NCI-H226 (cell line): ENCODE measurements around the gene TMBIM6.
A peak's percentile ranks its signal among the peaks of the same experiment; 100 is the strongest.
"Not testable (repeated sequence)": the region's sequence is repeated elsewhere in the genome, so short reads cannot be mapped to it uniquely, and the experiment has no call there.

Source experiments
- DNase-seq: peaks from one replicate; pipeline ENCODE4 v3.0.0-alpha.2; 2015

The TMBIM6 gene, protein sequence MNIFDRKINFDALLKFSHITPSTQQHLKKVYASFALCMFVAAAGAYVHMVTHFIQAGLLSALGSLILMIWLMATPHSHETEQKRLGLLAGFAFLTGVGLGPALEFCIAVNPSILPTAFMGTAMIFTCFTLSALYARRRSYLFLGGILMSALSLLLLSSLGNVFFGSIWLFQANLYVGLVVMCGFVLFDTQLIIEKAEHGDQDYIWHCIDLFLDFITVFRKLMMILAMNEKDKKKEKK

DNA sequence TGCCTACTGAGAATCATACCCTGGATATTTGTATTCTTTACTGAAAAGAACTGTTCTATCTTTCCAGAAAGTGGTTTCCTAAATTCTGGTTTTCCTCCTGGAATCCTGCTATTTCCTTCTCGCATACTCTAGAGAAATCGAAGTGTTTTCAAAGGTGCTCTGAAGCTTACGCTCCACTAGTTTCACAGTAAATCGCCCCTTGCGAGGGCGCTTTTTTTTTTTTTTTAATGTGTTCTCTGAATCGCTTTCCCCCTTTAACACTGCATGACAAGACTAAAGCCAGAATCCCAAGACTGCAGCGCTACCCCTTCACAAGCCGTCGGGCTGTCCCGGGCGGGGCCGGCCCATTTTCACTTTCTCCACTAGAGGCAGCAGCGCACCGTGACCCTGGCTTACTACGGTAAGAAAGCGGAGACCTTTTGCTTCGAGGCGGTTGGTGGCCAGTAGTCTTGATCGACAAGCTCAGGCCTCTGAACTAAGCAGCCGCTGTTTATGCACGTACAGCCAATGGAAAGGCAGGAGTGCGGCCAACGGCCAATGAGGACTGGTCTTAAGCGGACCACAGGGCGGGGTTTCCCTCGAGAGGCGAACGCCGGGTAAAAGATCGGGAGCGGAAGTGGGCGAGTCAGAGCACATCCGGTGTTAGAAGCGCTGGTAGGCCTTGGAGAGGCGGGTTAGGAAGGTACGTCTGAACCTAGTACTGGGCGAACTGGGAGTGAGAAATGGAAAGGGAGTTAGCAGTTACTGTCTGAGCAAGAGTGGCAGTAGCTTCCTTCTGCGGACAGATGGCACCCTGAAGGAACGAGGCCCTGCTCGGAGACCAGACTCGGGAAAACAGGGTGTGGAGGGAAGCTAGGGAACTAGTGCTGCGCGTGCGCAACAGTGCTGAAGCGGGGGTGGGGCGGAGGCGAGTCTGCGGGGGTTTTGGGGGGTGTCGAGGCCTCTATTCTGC, at the start of gene TMBIM6:
TMBIM6 (plus strand) TSS at position 628 of the 952 bp plus-strand sequence. CDS start 10,937 bp downstream, outside the sequence.
- DNase-seq = peak; percentile 100

DNA sequence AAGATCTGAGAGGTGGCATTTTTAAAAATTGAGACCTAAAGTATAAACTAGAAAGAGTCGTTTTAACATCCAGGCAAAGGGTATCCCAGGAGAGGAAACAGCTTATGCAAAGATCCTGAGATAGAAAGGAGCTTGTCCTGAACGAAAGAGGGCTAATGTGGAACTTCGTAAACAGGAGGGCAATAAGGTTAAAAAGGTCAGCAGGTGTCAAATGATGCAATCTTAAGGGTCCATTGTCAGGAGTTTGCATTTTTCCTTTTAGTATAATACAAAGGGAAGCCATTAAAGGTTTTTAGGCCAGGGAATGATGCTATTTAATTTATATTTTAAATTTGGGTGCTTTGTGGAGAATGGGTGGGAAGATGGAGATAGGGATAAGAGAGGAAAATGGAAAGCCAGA, 48.5 kb upstream of the TMBIM6 start:
- no peak for DNase-seq

DNA sequence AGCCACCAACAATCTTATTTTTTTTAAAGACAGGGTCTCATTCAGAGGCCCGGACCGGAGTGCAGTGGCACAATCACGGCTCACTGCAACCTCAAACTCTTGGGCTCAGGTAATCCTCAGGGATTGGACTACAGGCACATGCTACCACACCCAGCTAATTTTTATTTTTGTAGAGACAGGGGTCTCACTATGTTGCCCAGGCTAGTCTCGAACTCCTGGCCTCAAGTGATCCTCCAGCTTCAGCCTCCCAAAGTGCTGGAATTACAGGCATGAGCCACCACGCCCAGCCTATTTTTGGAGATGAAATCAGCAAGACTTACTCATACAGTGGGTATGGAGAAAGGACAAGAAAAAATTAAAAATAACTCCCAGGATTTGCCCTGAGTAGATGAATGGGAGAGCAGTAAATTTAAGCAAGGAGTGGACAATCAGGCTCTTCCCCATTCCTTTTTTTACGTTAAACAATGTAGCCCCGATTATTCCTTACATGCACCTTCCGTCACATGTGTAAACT, 47.4 kb upstream of the TMBIM6 start:
- peak; percentile 36 for DNase-seq

DNA sequence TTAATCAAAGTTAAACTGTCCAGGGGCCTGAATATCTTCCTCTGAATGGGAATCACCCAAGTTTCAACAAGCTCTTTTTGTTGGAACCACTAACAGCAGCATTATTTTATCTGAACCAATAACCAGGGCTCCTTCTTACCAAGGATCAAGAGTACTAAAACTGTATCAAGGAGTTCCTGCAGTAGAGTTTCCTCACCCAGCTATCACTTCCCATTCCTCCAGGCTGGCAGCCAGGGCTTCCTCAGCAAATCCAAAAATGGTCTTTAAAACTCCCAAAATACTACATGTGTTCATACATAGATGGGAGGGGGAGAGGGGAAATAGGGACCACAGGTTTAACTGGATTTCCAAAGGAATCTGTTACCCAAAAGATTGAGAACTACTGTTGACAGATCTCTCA, 44.6 kb upstream of the TMBIM6 start:
- no peak for DNase-seq

DNA sequence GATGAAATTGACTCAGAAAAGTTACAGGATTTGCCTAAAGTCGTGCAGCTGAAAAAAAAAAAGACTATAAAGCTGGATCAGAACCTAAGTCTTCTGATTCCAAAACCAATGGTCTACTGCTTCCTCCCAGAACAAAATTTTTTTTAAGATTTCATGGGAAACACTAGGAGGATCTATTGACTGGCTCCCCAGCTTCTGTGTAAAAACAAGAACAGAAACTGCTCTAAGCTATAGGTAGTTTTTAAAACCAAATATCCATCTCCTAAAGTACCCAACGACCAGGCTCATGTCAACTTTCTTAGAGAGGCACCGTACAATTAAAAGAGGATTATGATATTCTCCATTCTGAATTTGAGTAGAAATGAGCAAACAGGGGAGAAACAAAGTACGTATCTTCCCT, 43.5 kb upstream of the TMBIM6 start:
- DNase-seq = no peak

DNA sequence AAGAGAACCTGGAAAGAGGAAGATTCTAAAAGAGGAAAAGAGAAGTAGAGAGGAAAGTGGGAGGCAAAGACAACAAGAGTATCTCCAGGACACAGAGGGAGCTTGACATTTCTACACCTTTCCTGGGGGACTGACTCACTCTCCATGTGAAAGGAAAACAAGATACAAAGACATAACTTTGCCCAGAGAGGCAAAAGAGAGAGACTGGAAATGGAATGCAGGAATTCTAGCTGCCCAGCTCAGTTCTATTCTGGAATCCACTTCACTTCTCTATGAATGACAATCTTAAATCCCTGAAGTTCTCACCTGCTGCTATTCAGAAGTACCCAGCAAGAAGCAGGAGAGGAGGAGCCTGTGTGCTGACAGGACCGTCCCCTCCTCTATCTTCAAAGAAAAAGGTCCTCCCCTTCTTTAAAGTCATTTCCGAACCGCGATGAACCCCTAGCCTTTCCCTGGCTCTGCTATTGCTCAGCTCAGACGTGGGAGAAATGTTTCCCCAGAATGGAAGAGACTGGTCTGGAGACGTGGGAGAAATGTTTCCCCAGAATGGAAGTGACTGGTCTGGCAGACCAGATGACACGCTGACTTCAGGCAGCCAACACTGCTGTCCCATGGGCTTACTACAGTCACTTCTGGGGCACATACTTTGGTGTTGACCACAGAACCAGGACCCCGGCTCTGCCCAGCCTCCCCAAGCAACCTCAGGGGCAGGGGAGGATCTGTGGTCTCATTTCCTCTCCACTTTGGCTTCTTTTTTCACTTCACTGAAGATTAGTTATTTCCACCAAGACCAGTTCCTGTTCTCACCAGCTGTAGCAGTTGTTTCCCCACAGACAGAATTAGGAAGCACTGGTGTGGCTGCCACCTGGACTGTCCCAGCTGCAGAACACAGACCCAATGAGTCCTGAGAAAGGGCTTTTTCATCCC, 42.5 kb upstream of the TMBIM6 start:
- DNase-seq = peak; percentile 77

DNA sequence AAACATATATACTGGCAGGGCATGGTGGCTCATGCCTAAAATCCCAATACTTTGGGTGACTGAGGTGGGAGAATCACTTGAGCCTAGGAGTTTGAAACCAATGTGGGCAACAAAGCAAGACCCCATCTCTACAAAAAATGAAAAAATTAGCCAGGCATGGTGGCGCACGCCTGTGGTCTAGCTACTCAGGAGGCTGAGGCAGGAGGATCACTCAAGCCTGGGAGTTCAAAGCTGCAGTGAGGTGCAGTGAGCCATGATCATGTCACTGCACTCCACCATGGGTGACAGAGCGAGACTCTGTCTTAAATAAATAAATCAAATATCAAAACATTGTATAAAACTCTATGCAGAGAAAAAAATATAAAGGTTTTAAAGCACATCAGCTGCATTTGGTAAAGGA, 39.3 kb upstream of the TMBIM6 start:
- DNase-seq = no peak

DNA sequence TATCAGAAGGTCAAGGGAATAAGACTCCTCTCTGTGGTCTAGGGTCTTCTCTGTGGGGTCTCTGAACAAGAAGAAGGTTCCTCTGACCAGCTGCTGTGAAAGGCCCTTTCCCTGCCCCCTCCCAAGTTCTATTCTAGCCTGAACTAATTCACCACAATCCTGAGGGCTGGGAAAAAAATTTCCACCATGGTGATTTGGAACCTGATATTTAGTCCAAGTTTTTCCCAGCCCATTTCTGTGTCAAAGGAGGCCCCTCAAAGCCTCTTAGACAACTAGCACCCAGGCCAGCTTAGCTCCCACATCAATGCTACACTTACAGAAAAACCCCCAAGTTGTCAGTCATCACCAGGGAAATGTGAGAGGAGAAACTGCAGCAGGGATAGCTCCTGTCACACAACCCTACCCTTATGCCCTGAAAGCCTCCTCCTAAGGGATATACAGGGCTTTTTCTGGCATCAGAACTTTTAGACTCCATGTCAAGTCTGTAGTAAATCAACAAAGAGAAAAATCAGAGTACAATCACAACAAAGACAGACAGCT, 38.6 kb upstream of the TMBIM6 start:
- DNase-seq = no peak

DNA sequence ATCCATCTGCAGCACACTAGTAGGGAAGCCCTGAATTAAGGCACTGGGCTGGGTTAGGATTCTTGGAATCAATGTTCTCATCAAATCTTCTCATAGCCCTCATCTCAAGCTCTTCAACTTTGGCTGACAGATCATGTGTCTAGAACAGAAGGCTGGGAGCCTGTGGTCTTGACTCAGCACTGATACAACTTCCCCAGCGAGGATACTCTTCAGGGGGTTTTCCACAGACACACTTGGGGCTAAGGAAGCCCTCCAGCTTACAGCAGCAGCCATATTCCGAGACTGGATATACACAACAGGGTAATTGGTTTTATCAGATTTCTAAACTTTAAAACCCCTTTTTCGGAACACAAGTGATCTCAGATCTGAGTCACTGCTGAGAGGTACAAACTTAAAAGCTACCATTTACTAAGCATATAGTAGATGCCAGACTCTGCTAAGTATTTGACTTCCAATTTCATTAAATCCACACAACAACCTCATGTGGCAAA, 37.7 kb upstream of the TMBIM6 start:
- peak; percentile 71 for DNase-seq

DNA sequence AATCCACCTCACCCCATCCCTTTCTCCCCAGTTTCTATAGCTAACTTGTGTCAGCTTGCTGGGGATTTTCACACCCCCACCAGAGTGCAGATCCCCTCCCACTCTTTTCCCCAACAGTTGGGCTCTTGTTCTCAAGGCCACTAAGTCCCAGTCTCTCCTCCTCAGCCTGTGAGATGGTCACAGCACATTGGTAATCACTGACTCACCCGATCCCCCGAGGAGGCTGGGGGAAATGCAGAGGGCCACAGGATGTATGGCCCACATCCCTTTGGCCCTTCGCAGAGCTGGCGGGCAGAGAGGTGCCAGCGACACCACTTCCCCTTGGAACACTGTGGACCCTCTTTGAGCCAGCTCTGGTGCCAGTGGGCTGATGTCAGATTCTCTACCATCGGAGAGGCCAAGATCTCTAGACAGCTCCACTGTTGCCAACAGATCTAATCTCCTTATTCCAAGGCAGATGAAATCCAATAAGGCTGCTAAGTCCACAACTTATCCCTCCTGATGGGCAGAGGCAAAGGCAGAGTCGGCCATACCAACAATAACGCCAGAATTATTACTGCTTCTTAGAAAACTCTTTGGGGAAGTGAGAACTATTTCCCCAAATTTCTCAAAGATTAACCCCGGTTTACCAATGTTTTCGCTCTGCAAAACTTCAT, 35.8 kb upstream of the TMBIM6 start:
- DNase-seq = no peak

DNA sequence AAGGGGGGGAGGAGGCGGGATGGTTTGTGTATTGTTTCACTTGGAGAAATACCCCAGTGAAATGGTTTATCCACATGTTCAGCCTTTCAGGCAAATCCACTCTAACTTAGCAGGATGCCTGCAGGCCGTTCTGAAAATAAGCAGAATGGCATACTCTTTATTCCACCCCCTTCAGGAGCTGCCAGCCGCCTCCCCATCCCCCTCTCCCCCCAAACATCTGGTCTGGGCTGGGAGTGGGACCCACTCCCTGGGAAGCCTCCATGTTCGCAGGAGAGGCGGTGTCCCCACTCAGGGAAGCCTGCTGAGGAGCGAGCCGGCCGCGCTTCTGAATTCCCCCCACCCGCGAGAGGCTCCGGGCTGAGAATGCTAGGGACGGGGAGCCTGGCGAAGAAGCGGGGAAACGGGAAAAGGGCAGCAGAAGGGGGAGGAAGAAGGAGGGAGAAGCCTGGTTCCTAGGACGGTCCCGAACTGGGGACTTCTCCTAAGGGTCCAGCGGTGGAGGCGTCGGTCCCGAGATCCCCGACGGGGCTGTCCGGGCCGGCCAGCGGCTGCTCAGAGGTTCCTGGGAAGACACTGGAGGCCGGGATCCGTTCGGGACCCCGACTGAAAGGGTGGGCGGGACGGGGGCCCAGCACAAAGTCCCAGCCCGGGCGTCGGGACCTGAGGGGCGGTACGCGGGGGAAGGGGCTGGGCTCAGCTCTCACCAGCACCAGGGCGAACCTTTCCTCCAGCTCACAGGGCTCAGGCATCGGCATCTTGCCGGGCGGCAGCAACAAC, 34.8 kb upstream of the TMBIM6 start:
- no peak for DNase-seq

DNA sequence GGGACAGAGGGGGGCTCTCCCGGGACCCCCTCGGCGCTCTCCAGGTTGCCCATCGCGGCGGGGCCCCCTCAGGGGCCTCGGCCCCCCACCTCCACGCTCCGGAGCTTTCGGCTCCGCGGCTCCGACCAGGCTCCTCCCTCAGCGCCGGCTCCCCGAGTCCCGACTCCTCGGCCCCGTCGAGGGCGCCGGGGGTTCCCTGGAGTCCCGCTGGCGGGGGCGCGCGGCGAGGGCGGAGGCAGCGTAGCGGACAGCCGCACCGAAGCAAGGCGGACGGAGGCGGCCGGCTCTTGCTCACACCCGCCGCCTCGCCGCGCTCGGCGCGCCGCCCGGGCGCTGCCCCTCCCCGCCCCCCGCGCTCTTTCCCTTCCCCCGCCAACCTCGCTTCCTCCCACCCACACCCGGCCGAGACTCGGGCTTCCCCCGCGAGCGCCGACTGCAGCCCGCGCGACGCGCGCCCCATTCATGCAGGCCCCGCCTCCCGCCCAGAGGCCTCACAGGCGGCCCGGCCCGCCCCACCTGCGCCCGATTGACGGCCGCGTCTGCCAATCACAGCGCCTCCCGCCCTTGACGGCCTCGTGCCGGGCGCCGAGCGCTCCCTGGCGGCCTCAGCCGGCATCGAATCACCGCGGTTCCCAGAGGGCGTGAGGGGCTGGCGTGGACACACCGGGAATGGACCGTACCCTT, 34.1 kb upstream of the TMBIM6 start, which contains the start of gene FMNL3:
FMNL3 (minus strand) TSS at position 278 of the 684 bp plus-strand sequence; CDS start at position 53, 225 bp downstream.
- peak; percentile 94 for DNase-seq

DNA sequence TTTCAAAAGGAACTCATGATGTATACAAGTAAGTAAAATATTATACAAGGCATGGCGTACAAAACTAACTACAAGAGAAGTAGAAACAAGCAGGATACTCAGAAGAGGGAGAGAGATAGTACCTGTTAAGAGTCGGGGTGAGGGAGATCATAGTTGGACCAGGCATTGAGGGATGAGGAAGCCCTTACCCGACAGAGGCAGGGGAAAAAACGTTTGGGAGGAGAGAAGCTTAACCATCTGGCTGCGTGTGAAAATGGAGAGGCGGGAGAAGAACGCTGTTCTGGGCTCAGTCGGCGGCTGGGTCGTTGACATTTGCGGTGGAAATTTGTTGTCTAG, 33.6 kb upstream of the TMBIM6 start:
- DNase-seq = no peak

DNA sequence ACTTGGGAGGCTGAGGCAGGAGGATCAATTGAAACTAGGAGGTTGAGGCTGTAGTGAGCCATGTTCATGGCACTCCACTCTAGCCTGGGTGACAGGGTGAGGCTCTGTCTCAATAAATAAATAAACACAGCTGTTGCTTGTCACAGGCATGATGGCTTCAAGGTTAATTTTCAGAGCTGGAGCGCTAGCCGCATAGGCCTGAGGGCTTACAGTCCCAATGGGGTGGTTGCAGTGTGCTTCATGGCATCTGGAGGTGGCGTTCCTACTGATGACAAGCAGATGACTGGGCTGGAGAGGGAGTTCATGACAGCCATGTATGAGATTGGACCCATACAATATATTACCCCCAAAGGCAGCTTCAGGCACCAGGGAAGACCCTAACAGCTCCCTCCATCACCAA, 32.5 kb upstream of the TMBIM6 start:
- DNase-seq = no peak

DNA sequence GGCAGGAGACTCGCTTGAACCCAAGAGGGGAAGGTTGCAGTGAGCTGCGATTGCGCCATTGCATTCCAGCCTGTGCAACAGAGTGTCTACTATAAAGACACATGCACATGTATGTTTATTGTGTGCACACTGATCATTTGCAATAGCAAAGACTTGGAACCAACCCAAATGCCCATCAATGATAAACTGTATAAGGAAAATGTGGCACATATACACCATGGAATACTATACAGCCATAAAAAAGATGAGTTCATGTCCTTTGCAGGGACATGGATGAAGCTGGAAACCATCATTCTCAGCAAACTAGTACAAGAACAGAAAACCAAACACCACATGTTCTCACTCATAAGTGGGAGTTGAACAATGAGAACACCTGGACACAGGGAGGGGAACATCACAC, 27.4 kb upstream of the TMBIM6 start:
- not testable (repeated sequence) for DNase-seq

DNA sequence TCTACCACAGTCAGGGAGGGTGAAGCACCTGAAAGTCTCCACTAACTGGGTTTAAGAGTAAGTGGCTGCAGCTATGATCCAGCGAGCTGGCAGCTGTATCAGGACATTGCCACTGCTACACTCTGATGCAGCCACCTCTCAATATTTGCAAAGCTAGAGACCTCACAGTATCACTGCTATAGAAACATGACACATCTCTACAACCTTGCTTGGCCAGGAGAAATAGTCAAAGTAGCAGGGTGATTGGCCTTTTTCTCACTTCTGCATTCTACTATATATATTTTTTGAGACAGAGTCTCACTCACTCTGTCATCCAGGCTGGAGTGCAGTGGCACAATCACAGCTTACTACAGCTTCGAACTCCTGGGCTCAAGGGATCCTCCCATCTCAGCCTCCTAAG, 24.8 kb upstream of the TMBIM6 start:
- no peak for DNase-seq

DNA sequence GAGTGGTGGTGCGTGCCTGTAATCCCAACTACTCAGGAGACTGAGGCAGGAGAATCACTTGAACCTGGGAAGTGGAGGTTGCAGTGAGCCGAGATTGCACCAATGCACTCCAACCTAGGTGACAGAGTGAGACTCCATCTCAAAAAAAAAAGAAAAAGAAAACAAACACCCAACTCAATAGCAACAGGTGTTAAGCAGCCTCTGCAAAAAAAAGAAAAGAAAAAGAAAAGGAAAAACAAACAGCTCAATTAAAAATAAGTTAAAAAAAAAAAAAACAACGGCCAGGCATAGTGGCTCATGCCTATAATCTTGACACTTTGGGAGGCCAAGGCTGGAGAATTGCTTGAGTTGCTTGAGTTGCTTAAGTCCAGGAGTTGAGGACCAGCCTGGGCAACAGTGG, 23.6 kb upstream of the TMBIM6 start:
- DNase-seq = not testable (repeated sequence)

DNA sequence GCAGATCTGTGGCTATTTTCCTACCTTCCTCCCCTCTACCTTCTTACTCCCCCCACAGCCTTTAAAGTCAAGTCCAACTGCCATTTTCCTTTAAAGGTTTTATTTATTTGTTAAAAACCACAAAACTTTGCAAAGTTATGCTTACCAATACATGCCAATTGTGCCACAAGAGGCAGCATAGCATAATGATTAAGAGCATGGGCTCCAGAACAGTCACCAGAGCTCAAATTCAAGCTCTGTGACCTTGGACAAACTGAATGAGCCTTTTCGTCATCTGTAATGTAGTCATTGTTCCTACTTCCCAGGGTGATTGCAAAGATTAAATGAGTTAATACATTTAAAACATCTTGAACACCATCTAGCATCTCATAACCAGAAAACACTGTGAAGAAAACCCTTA, 21.1 kb upstream of the TMBIM6 start:
- DNase-seq = no peak

DNA sequence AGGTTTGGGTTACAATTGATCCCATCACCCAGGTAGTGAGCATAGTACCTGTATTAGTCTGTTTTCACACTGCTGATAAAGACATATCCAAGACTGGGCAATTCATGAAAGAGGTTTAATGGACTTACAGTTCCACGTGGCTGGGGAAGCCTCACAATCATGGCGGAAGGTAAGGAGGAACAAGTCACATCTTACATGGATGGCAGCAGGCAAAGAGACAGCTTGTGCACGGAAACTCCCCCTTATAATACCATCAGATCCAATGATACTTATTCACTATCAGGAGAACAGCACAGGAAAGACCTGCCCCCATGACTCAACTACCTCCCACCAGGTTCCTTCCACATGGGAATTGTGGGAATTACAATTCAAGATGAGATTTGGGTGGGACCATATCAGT, 20.0 kb upstream of the TMBIM6 start:
- not testable (repeated sequence) for DNase-seq

DNA sequence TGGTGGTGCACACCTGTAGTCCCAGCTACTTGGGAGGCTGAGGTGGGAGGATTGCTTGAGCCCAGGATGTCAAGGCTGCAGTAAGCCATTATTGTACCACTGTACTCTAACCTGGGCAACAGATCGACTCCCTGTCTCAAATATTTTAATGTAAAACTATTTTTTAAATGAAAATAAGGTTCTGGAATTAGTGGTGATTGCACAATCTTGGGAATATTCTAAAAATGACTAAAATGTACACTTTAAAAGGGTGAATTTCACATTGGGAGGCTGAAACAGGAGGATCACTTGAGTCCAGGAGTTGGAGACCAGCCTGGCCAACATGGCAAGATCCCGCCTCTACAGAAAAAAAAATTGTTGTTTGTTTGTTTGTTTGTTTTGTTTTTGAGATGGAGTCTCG, 12.9 kb upstream of the TMBIM6 start:
- DNase-seq = no peak
